ELF-1 (cell line): ENCODE results near the gene KNL1.
"Not testable (repeated sequence)": the region's sequence is repeated elsewhere in the genome, so short reads cannot be mapped to it uniquely, and the experiment has no call there.

Experiments used
- DNase-seq: peaks from one replicate; pipeline ENCODE4 v3.0.0-alpha.2; 2016; ENCODE audit warnings: low read depth, low spot score

Gene KNL1

DNA sequence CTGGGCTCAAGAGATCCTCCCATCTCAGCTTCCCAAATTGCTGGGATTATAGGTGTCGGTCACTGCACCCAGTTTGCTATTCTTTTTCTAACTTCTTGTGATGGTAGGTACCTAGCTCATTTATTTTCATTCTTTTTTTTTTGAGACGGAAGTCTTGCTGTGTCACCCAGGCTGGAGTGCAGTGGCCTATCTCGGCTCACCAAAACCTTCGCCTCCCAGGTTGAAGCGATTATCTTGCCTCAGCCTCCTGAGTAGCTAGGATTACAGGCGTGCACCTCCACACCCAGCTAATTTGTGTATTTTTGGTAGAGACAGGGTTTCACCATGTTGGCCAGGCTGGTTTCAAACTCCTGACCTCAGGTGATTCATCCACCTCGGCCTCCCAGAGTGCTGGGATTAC lies 70.9 kb downstream of the KNL1 start:
- DNase-seq = no peak

DNA sequence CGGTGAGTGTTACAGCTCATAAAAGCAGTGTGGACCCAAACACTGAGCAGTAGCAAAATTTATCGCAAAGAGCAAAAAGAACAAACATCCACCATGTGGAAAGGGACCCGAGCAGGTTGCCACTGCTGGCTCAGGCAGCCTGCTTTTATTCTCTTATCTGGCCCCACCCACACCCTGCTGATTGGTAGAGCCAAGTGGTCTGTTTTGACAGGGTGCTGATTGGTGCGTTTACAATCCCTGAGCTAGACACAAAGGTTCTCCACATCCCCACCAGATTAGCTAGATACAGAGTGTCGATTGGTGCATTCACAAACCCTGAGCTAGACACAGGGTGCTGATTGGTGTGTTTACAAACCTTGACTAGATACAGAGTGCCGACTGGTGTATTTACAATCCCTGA lies 82.2 kb downstream of the KNL1 start:
- not testable (repeated sequence) for DNase-seq

DNA sequence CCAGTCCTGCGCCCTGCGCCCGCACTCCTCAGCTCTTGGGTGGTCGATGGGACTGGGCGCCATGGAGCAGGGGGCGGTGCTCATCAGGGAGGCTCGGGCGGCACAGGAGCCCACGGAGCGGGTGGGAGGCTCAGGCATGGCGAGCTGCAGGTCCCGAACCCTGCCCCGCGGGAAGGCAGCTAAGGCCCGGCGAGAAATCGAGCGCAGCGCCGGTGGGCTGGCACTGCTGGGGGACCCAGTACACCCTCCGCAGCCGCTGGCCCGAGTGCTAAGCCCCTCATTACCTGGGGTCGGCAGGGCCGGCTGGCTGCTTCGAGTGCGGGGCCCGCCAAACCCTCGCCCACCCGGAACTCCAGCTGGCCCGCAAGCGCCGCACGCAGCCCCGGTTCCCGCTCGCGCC lies 82.9 kb downstream of the KNL1 start:
- not testable (repeated sequence) for DNase-seq

DNA sequence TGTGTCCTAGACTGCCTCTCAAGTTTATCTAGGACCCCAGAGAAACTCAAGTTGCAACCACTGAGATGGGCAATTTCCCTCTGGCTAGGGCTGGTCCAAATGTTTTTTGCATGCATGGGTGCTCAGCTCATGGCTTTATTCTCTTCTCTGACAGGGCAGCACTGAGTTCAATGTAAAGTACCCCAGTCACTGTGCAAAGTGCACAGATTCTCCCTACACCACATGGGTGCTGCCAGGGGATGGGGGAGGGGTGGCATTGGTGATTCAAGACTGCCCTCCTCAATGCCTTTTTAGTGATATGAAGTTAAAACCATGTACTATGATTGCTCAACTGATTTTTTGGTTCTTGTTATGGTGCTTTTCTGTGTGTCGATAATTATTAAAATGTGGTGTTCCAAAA lies 86.1 kb downstream of the KNL1 start:
- DNase-seq = no peak

DNA sequence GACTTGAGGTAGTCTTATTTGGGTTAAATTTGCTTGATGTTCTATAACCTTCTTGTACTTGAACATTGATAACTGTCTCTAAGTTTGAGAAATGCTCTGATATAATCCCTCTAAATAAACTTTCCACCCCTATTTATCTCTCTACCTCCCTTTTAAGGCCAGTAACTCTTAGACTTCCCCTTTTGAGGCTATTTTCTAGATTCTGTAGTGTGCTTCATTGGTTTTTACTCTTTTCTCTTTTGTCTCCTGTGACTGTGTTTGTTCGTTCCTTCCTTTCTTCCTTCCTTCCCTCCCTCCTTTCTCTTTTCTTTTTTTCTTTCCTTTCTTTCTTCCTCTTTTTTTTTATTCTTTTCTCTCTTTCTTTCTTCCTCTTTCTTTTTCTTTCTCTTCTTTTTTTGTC lies 86.9 kb downstream of the KNL1 start:
- DNase-seq = not testable (repeated sequence)

DNA sequence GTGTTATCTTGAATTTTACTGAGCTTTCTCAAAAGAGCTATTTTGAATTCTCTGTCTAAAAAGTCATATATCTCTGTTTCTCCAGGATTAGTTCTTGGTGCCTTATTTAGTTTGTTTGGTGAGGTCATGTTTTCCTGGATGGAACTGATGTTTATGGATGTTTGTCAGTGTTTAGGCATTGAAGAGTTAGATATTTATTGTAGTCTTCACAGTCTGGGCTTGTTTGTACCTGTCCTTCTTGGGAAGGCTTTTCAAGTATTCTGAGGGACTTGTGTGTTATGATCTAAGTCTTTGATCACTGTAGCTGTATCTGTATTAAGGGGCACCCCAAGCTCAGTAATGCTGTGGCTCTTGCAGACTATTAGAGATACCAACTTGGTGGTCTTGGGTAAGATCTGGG lies 90.3 kb downstream of the KNL1 start:
- no peak for DNase-seq

DNA sequence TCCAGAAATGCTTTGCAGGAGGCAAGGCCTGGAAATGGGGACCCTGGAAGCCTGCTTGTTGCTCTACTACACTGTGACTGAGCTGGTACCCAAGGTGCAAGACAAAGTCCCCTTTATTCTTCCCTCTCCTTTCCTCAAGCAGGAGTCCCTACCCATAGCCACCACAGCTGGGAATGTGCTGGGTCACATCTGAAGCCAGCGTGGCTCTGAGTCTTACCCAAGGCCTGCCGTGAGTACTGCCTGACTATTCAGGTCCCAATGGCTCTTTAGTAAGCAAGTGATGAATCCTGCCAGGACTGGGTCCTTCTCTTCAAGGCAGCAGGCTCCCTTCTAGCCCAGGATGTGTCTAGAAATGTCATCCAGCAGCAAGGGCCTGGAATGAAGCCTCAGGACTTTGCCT lies 91.3 kb downstream of the KNL1 start:
- no peak for DNase-seq

DNA sequence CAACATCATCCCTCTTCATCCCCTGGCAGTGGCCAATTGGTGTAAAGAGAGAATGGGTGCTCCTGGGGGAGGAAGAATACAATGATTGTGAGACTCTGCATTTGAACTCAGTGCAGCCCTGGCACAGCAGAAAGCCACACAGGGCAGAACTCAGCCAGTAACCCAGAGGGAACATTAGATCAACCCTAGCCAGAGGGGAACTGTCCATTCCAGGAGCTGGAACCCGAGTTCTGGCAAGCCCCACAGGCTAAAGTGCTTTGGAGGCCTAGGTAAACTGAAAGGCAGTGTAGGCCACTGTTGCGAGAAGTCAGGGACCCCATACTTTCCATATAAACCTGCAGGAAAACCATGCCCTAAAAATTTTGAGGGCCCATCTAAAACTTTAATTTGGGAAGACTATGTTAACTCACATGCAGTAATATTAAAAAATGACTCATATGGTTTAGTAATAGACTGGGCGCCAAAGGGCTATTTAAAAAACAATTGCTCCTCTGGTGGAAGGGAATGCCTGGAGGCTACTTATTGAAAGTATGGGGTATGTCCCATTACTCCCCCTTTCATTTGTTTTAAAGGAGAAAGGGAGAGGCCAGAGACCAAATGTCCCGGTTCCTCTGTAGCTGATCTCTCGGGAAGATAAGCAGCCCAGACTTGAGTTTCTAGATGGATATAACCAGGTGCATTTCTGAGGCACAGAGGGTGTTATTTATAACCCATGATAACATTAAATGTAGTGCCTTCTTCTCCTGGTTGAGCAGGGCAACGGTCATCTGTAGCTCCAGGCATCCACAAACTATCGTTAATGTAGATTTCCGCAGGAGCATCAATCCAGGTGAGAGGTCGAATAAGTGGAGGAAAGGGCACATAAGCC lies 95.1 kb downstream of the KNL1 start:
- peak; percentile 21 for DNase-seq

DNA sequence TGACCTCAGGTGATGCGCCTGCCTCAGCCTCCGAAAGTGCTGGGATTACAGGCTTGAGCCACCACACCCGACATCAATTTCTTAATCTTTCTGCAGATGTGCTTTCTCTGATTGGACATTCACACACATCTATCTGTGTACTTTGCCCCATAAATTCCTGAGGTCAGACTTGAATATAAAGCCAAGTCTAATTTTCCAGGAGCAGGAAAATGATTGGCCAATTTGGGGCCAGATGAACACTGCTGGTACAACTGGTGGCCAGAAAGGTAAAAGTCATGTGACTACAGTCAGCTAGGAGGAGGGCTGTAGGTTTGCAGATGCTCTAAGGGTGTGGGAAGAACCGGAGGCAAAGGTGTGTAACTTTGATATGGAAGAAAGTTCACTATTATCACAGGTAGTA lies 97.7 kb downstream of the KNL1 start:
- DNase-seq = no peak

DNA sequence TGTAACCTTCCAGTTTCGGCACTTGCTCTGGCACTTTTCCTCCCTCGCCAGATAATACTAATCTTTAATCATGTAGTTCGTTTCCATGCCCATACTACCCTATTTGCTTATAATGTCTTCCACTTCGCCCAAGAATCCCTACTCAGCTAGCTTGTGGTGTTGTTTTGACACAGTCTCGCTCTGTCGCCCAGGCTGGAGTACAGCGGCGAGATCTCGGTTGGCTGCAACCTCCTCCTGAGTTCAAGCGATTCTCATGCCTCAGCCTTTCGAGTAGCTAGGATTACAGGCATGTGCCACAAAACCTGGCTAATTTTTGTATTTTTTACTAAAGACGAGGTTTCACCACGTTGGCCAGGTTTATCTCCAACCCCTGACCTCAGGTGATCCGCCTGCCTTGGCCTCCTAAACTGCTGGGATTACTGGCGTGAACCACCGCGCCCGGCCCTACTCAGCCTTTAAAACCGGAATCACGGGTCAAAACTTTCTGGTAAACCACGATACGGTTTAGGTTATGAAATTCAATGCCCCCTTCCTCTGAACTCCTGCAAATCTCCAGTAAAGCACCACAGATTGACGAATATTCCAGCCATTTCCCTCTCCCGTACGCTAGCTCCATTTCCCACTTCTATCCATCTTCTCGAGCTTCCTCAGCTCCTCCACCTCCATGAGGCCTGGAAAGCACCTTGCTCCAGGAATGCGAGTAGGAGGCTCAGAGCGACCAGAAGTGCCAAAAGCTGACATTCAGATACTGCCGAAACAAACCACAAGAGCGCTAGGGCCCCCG lies 100.0 kb downstream of the KNL1 start:
- peak; percentile 15 for DNase-seq

DNA sequence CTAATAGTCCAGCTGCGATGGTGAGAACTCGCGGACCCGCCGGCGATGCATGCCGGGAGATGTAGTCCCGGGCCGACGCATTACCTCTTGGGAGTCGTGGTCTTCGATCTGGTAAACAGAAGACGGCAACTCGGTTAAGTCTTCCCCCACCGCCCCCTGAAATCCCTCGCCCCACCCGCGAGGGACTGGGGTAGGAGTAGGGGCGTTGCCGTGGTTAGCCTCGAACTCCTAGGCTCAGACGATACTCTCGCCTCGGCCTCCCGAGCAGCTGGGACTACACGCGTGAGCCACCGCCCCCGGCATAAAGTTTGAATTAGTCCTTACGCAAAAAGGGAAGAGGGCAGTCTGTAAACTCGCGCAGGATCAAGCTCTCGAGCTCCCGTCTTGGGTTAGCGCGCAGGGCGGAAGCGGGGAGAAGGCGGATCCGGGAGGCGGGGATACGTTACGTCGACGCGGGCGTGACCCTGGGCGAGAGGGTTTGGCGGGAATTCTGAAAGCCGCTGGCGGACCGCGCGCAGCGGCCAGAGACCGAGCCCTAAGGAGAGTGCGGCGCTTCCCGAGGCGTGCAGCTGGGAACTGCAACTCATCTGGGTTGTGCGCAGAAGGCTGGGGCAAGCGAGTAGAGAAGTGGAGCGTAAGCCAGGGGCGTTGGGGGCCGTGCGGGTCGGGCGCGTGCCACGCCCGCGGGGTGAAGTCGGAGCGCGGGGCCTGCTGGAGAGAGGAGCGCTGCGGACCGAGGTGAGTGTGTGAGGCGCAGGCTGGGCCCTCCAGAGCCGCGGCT lies 100.8 kb downstream of the KNL1 start, which contains the start of gene RAD51:
RAD51 (plus strand) TSS at position 487 of the 781 bp plus-strand sequence. CDS start 3,585 bp downstream, outside the sequence.
- peak; percentile 95 for DNase-seq

DNA sequence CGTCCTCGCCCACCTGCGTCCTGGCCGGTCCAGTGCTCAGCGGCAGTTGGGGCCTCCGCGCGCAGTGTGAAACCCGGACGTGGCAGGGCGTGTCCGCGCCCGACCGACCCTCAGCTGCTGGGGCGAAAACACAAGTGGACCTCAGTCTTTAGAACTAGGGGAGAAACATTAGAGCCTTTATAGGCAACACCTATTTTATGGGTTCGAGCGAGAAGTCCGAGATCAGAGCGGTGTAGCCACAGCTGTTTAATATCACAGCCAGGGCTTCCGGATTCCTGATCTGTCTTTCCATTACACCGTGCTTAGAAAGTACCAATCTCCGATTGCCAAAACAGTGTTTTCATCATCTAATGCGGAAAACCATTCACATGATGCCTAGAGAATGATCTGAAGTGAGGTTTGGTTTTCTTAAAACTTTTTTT lies 101.4 kb downstream of the KNL1 start:
- no peak for DNase-seq

DNA sequence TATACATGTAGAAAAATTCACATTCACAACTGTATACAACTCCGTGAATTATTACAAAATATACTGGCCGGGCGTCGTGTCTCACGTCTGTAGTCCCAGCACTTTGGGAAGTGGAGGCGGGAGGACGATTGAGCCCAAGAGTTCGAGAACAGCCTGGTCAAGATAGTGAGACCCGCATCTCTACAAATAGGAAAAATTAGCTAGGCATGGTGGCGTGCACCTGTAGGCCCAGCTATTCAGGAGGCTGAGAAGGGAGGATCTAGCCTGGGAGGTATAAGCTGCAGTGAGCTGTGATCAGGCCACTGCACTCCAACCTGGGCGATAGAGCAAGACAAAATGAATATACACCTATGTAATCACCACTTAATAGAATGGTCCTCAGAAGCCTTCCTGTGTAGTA lies 102.2 kb downstream of the KNL1 start:
- no peak for DNase-seq

DNA sequence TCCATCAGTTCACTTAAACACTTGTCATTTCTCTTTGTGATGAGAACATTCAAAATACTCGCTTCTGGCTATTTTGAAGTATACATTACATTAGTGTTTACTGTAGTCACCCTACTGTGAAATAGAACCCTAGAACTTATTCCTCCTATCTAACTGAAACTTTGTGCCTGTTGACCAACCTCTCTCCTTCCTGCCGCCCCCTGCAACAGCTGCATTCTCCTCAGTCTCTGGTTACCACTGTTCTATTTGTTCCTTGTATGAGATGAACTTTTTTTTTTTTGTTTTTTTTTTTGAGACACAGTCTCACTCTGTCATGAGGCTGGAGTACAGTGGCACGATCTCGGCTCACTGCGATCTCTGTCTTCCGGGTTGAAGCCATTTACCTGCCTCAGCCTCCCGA lies 103.9 kb downstream of the KNL1 start:
- DNase-seq = no peak

DNA sequence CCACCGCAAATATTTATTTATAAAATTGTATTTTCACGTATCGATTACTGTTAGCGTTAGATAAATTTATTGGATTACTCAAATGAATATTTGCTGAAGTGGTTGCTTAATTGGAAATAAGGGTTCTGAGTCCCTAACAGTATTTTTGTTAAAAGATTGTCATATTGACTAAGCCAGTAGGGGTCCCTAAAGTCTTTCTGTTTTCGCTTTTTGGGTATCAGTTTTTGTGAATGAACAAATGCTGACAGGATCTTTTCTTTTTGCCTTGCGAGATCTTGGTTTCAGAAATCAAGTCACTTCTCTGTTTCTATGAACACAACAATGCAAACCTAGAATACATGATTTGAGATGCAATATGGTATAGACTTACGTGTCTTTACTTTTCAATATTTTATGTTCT lies 108.0 kb downstream of the KNL1 start:
- DNase-seq = no peak

DNA sequence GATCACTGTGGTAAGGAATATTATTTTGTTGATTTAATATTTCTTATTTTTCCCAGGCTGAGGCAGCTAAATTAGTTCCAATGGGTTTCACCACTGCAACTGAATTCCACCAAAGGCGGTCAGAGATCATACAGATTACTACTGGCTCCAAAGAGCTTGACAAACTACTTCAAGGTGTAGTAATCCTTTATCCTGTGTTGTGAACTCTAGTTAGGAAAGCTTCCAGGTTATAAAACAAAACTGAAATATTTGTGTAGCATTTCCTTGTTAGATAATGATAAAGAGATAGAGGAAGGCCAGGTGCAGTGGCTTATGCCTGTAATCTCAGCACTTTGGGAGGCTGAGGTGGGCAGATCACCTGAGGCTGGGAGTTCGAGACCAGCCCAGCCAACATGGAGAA lies 112.1 kb downstream of the KNL1 start:
- no peak for DNase-seq
